NCI-H1105 treated with DMSO at 0.1 percent for 48 hours (cell line): Measurements from ENCODE around the gene PLA2G6.

ENCODE experiments used
- DNase-seq: peaks from one replicate; lab custom pipeline; 2025; lab: John Stamatoyannopoulos, UW

Gene PLA2G6

GRCh38 chr22:38181453-38182200, at the start of gene PLA2G6:
PLA2G6 (minus strand) TSS chr22:38181830; CDS start chr22:38169426, 12,404 bp downstream.
- DNase-seq = peak; percentile 98

- DNase-seq = no peak
Observed at GRCh38 chr22:38230916-38231315, 49.3 kb upstream of the PLA2G6 start.

GRCh38 chr22:38230108-38230825, 48.6 kb upstream of the PLA2G6 start:
- peak; percentile 4 for DNase-seq

GRCh38 chr22:38228873-38229740, 47.5 kb upstream of the PLA2G6 start:
- DNase-seq = no peak

GRCh38 chr22:38228326-38228872, 46.8 kb upstream of the PLA2G6 start:
- no peak for DNase-seq

- DNase-seq = no peak
Observed at GRCh38 chr22:38226853-38227649, 45.4 kb upstream of the PLA2G6 start.

GRCh38 chr22:38223289-38223960, 41.8 kb upstream of the PLA2G6 start:
- DNase-seq = no peak

- no peak for DNase-seq
Observed at GRCh38 chr22:38222797-38223119, 41.1 kb upstream of the PLA2G6 start.

GRCh38 chr22:38221908-38222796, 40.5 kb upstream of the PLA2G6 start:
- no peak for DNase-seq

GRCh38 chr22:38221407-38221806, 39.8 kb upstream of the PLA2G6 start:
- no peak for DNase-seq

- no peak for DNase-seq
Observed at GRCh38 chr22:38220653-38221386, 39.2 kb upstream of the PLA2G6 start.

GRCh38 chr22:38220163-38220562, 38.5 kb upstream of the PLA2G6 start:
- DNase-seq = no peak

- no peak for DNase-seq
Observed at GRCh38 chr22:38219632-38220031, 38.0 kb upstream of the PLA2G6 start.

- no peak for DNase-seq
Observed at GRCh38 chr22:38218661-38219622, 37.3 kb upstream of the PLA2G6 start.

GRCh38 chr22:38215156-38216038, 33.8 kb upstream of the PLA2G6 start:
- DNase-seq = no peak

- no peak for DNase-seq
Observed at GRCh38 chr22:38214302-38215056, 32.8 kb upstream of the PLA2G6 start.
